Lung (tissue), 12 donors: ENCODE measurements around the gene AFDN. TPM values are rescaled to one million over a fixed set of nuclear protein-coding genes. Genes with fewer than 3 reads are reported as not detected.
"Not testable (repeated sequence)": the region's sequence is repeated elsewhere in the genome, so short reads cannot be mapped to it uniquely, and the experiment has no call there.

Source experiments
- ATAC-seq: fragments of 200-7000 bp; cut with Tn5 transposase; one replicate; pipeline ENCODE4 v1.9.1; 2020; ENCODE audit warnings: moderate number of reproducible peaks; ENCODE audit not compliant: insufficient read depth, low FRiP score
- DNase-seq, 3 donors: peaks; one replicate each; pipeline ENCODE4 v3.0.0-alpha.2; 2013 to 2017
- H3K27ac ChIP-seq, 2 donors: one replicate each; pipeline ENCODE4 v1.5.1; 2013; ENCODE audit warnings: mild to moderate bottlenecking in 2 of 2, moderate library complexity in 2 of 2, control low read depth in 1 of 2, inconsistent platforms in 1 of 2, low read depth in 1 of 2, low read length in 1 of 2
- H3K27me3 ChIP-seq, 3 donors: one replicate each; pipeline ENCODE4 v1.5.1; 2013; ENCODE audit warnings: low read length in 2 of 3; ENCODE audit not compliant: control insufficient read depth in 3 of 3, insufficient read depth in 3 of 3
- H3K36me3 ChIP-seq, 4 donors: one replicate each; pipeline ENCODE4 v1.5.1; 2013; ENCODE audit warnings: low read length in 4 of 4, mild to moderate bottlenecking in 1 of 4, moderate library complexity in 1 of 4; ENCODE audit not compliant: control insufficient read depth in 4 of 4, insufficient read depth in 4 of 4
- H3K4me1 ChIP-seq, 5 donors: one replicate each; pipeline ENCODE4 v1.5.1; 2013; ENCODE audit warnings: low read length in 5 of 5, mild to moderate bottlenecking in 2 of 5, moderate library complexity in 1 of 5; ENCODE audit not compliant: control insufficient read depth in 5 of 5, insufficient read depth in 5 of 5
- H3K4me3 ChIP-seq: one replicate; pipeline ENCODE4 v1.5.1; 2013; ENCODE audit warnings: mild to moderate bottlenecking, control low read depth, moderate library complexity
- H3K9ac ChIP-seq, 2 donors: one replicate each; pipeline ENCODE4 v1.5.1; 2013; ENCODE audit warnings: low read length in 2 of 2, control low read depth in 1 of 2; ENCODE audit not compliant: insufficient read depth in 1 of 2
- H3K9me3 ChIP-seq, 4 donors: one replicate each; pipeline ENCODE4 v1.5.1; 2013; ENCODE audit warnings: low read length in 3 of 4, mild to moderate bottlenecking in 1 of 4, moderate library complexity in 1 of 4; ENCODE audit not compliant: control insufficient read depth in 4 of 4, insufficient read depth in 3 of 4
- WGBS, 2 donors: extraction: QIAGEN DNeasy Blood & Tissue Kit; methylation state at CpG; one replicate each; pipeline ENCODE4 v1.1.7; 2013; 5-methylcytosine and 5-hydroxymethylcytosine counted together
- polyA plus RNA-seq, 2 donors: library from polyadenylated mRNA; stranded (reverse); fragments of 200-250 nt; gene quantifications; one replicate each; pipeline ENCODE4 v1.2.1, GENCODE V29; 2013
- total RNA-seq, 2 donors: library from RNA; depleted of rRNA in 1 of 2; stranded (reverse); fragments of >200 nt in 1 of 2; gene quantifications; one replicate each; pipeline ENCODE4 v1.2.1, GENCODE V29; 2014 to 2021
- TF ChIP-seq, protein P1 (sequence below): IDR thresholded peaks from 2 replicates; pipeline ENCODE4 v1.5.1; 2012; ENCODE audit warnings: mild to moderate bottlenecking; ENCODE audit errors: control extremely low read depth, extremely low read depth
- donor health status: control.
- donor health status: control.
- donor health status: Bipolar disorder and iron deficiency.
- donor health status: healthy.
- donor health status: DM: yes; HTN: yes; CAD: no.

Gene AFDN
- total and polyA plus RNA-seq, 4 donors, result 47.6 to 407 (median 117) TPM

DNA sequence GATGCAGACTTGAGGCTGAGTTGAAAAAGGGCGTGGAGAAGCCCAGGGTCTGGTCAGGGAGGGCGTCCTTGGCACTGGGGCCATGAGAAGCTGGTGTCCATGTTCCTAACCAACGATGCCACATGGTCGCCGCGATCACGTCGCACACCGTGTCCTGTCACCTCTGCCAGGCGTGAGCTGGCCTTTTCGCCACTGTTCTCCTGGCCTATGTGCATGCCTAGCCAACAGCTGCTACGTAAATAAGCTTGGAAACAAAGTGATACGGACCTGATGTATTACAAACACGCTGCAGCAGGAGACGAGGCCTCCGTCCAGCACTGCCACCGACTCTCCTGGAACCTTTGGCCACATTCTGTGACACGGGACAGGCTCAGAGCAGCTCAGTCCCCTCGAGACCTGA is 148.7 kb downstream of the AFDN start:
- no peak for ATAC-seq
- Histone ChIP-seq H3K9me3 (peaks cover 0 to 3% (median 0%) of the 10 kb centered on the region in 4 donors), H3K36me3 (peaks cover 0 to 25% (median 3%) of the 10 kb centered on the region in 4 donors), H3K4me1 (peaks cover 0 to 41% (median 18%) of the 10 kb centered on the region in 5 donors), H3K9ac (peak overlapping the region in 1 of 2 donors; percentile 26), H3K27ac (no peak overlapping the region), H3K27me3 (no peaks in the 10 kb centered on the region), H3K4me3 (no peak overlapping the region)
- WGBS, 2 donors, result 86 to 90% methylated on average over 19 of the region's 19 CpGs
- peak in 2 of 3 donors; percentile 38 to 55 for DNase-seq
- TF ChIP-seq, protein P1, sequence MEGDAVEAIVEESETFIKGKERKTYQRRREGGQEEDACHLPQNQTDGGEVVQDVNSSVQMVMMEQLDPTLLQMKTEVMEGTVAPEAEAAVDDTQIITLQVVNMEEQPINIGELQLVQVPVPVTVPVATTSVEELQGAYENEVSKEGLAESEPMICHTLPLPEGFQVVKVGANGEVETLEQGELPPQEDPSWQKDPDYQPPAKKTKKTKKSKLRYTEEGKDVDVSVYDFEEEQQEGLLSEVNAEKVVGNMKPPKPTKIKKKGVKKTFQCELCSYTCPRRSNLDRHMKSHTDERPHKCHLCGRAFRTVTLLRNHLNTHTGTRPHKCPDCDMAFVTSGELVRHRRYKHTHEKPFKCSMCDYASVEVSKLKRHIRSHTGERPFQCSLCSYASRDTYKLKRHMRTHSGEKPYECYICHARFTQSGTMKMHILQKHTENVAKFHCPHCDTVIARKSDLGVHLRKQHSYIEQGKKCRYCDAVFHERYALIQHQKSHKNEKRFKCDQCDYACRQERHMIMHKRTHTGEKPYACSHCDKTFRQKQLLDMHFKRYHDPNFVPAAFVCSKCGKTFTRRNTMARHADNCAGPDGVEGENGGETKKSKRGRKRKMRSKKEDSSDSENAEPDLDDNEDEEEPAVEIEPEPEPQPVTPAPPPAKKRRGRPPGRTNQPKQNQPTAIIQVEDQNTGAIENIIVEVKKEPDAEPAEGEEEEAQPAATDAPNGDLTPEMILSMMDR, result no peak

DNA sequence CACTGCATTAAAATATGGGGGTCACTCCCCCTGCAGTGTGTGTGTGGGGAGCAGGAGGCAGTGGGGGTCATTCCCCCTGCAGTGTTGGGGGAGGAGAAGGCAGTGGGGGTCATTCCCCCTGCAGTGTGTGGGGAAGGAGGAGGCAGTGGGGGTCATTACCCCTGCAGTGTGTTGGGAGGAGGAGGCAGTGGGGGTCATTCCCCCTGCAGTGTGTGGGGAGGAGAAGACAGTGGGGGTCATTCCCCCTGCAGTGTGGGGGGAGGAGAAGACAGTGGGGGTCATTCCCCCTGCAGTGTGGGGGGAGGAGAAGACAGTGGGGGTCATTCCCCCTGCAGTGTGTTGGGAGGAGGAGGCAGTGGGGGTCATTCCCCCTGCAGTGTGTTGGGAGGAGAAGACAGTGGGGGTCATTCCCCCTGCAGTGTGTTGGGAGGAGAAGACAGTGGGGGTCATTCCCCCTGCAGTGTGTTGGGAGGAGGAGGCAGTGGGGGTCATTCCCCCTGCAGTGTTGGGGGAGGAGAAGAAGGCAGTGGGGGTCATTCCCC is 149.5 kb downstream of the AFDN start:
- Histone ChIP-seq H3K36me3 (peaks cover 0 to 18% (median 3%) of the 10 kb centered on the region in 4 donors), H3K4me1 (peaks cover 0 to 49% (median 18%) of the 10 kb centered on the region in 5 donors)
- H3K4me3 ChIP-seq, H3K9ac ChIP-seq, ATAC-seq, DNase-seq, H3K27ac ChIP-seq, H3K9me3 ChIP-seq, H3K27me3 ChIP-seq: not testable (repeated sequence)

DNA sequence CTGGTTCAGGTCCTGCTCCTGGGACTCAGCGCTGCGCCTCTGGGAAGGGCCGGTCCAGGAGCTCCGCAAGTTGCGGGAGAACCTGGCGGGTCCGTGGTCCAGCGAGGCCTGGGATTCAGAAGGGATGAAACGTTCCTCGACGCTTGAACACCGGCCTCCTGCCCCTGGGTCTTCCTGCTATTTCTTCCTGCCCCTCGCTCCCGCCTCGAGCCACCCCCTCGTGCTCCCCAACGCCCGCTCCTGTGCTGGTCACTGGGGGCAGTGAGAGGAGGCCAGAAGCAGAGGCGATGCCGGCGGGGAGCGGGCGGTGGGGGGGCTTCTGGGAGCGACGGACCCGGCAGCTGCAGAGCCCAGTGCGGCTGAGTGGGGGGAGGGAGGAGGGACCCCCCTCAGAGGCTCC is 150.0 kb downstream of the AFDN start:
- Histone ChIP-seq H3K36me3 (peaks cover 0 to 14% (median under 1%) of the 10 kb centered on the region in 4 donors), H3K9ac (no peak overlapping the region), H3K4me1 (peaks cover 0 to 53% (median 18%) of the 10 kb centered on the region in 5 donors), H3K27me3 (no peaks in the 10 kb centered on the region), H3K27ac (no peak overlapping the region), H3K4me3 (no peak overlapping the region), H3K9me3 (peaks cover 0 to 3% (median 0%) of the 10 kb centered on the region in 4 donors)
- ATAC-seq (no peak), DNase-seq (no peak)
- TF ChIP-seq, protein P1, result no peak
- WGBS, 2 donors, result 95 to 97% methylated on average over 27 of the region's 27 CpGs

DNA sequence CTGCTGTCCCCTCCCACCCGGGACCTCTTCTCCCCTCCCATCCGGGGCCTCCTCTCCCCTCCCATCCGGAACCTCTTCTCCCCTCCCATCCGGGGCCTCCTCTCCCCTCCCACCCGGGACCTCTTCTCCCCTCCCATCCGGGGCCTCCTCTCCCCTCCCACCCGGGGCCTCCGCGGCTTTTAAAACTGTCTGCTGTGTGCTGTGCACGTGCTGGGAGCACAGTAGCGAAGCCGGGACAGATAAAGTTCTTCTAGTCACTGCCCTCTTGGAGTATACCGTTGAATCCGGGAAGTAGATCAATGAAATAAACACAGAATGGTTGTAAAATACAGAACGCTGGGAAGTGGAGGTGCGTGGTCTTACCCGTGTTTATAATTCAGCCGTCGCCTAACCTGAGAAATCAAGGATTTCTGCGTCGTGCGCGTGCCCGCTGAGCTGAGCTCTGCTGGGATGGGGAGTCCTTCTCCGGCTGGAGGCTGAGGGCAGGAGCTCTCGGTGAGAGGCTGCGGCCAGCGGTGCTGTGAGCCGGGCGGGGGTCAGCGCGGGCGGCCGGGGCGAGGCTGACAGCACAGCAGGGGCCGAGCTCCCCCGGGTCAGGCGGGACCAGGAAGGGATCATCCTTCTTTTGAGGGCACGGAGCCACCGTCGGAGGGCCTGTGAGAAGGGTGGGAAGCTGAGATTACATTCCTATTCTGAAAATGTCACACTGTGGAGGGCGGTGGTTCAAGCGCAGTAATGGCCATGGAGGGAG is 151.2 kb downstream of the AFDN start:
- 94 to 97% methylated on average over 41 to 43 of the region's 43 CpGs for WGBS, 2 donors
- DNase-seq (no peak), ATAC-seq (no peak)
- H3K4me3 ChIP-seq, result no peak overlapping the region
- TF ChIP-seq, protein P1, result no peak
- peaks cover 0 to 3% (median 0%) of the 10 kb centered on the region in 4 donors for H3K9me3 ChIP-seq
- peaks cover 0 to 6% (median under 1%) of the 10 kb centered on the region in 4 donors for H3K36me3 ChIP-seq
- H3K27ac ChIP-seq, result no peak overlapping the region
- H3K27me3 ChIP-seq, result no peaks in the 10 kb centered on the region
- H3K4me1 ChIP-seq, result peaks cover 0 to 55% (median 18%) of the 10 kb centered on the region in 5 donors
- H3K9ac ChIP-seq, result no peak overlapping the region
